ELF-1 (cell line): Measurements from ENCODE around the gene CCDC93.

ENCODE experiments used
- DNase-seq: peaks from one replicate; pipeline ENCODE4 v3.0.0-alpha.2; 2016; ENCODE audit warnings: low read depth, low spot score

The CCDC93 gene

GRCh38 chr2:117956036-117956796, 57.7 kb downstream of the CCDC93 start:
- DNase-seq, result no peak

- no peak for DNase-seq
Measured at GRCh38 chr2:117953231-117953630, 60.6 kb downstream of the CCDC93 start.

GRCh38 chr2:117952701-117953100, 61.2 kb downstream of the CCDC93 start:
- DNase-seq, result no peak

DNA sequence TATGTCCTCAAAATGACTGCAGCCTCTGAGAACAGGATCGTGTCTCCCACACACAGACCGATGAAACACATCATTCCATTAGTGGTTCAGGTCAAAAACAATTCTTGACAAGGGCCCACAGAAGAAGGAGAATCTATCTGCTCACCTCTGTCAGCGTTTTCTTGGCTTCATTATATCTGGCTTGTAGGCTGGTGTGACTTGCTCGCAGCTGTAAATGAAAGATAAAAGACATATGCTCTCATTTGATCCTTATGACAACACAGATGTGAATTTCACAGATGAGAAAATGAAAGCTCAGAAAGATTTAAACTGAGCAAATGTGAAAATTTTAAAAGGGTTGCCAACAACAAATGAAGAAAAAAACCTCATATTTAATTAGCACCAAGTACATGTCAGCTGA, 61.6 kb downstream of the CCDC93 start:
- DNase-seq, result no peak

GRCh38 chr2:117949806-117950205, 64.1 kb downstream of the CCDC93 start:
- no peak for DNase-seq

GRCh38 chr2:117948615-117949014, 65.3 kb downstream of the CCDC93 start:
- no peak for DNase-seq

- DNase-seq, result no peak
Measured at GRCh38 chr2:117945296-117945695, 68.6 kb downstream of the CCDC93 start.

DNA sequence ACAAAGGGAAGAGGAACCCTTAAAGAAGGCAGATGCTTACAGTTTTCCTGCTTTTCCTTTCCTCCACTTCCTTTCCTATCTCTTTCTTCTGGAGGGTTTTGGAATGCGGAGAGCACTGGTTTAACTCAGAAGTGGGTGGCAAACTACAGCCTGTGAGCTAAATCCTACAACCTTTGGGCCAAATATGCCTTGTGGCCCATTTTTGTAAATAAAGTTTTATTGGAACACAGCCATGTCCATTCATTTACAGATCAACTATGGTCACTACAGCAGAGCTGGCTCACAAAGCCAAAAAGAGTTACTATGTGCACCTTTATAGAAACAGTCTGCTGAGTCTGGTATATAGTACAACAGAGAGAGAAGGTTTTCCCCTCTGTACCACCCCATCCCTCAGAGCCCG, 69.1 kb downstream of the CCDC93 start:
- DNase-seq, result no peak

DNA sequence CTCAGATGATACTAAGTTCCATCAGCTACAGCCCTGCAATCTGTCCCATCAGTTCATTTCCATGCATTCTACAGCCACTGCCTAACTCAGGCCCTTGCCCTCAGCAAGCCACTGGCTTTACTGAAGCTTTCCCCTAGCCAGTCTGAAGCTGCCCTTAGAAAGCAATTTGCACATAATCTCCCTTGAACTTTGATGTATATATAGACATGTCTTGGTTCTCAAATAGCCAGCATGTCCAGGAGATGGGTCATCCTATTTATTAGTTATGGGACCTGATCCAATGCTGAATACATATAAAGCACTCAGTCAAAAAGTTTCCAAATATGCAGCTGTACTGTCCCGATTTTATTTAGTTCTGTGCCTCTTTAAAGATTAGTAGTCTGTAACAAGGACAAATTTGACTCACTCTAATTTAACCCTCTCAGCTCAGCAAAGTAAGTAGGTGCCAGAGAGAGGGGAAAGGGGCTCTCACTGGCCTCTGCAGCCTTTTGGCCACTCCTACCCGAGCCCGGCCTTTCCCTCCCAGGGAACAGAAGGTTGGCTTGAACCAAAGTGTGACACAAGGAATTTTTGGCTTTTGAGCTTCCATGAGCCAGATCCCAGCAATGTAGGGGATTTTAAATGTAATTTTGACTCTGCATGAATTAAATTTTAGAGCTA, 70.7 kb downstream of the CCDC93 start:
- no peak for DNase-seq

- no peak for DNase-seq
Measured at GRCh38 chr2:117942551-117942950, 71.3 kb downstream of the CCDC93 start.

DNA sequence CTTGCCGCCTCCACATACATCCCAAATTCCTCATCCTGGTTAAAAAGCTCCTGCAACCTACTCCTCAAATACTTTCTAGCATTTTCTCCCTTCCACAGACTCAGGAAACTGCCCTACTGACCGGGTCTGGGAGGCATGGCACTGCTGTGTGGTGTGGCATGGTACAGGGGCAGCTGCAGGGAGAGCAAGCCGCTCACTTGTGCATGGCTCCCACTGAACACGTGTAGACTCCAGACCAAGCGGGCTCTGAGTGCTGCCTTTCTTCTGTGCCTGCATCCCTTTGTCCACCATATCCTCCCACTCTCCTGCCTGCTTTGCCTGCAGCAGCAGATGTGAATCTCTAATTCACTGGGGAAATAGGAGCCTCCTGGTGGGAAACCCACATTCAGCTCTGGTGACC, 72.2 kb downstream of the CCDC93 start:
- DNase-seq, result no peak

GRCh38 chr2:117940436-117940835, 73.4 kb downstream of the CCDC93 start:
- DNase-seq, result no peak

GRCh38 chr2:117938611-117939010, 75.3 kb downstream of the CCDC93 start:
- no peak for DNase-seq

DNA sequence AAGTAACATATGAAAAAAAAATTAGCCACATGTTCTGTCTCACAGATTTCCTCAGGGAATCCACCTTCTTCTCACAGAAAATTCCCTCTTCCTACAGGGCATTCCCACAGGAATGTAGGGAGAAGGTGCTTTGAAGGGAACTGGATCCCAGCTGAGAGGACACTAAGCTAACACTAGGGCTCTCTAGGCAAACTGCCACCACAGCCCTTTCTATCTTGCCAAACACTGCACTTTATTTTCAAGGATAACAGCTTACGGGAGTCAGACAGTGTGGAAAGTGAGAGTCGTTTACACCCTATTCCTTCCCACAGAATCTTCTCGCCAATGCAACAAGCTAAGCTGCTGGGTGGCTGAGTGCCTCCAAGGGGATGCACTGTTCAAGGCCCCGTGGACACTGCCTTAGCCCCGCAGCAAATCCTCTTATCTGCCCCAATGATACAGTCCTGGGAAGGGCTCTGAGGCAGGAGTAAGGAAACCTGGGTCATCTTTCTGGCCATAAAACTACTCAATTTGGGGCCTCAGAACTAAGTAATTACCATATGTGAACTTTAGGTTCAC, 76.9 kb downstream of the CCDC93 start:
- no peak for DNase-seq

- no peak for DNase-seq
Measured at GRCh38 chr2:117935954-117936353, 77.9 kb downstream of the CCDC93 start.

DNA sequence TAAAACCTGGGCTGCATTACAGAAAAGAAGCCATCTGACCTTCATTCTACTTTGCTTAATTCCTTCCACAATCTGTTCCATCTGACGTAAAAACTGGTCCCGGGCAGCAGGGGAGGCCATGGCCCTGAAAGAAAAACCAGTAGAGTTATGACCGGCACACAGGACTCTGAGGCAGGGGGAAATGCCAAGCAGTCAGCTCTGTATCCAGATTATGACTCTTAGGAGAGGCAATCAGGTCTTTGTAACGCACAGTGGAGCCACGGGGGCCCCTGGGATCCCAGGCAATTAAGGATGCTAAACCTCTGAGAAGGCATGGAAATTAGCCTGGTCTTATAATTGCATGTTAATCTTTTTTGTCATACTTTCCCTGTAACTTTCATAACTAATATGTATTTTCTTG, 78.4 kb downstream of the CCDC93 start:
- no peak for DNase-seq

DNA sequence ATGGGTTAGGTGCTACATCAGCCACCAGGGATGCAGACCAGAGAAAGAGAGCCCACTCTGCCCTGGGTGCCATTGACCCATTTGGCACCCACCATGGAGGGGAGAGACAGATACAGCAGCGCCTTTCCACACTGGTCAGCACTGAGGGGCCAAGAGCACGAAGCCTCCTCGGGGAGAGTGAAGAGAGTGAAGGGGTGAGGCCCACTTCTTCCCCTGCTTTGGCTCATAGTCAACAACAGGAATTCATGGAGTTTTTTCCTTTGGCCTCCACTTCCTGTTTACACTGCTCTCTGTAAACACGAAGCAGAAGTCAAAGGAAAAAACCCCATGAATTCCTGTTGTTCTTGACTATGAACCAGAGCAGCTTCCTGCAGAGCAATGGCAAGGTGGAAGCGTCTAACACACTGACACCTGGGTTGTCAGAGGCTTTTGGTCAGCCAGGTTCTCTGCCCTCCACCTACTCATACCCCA, 80.0 kb downstream of the CCDC93 start:
- no peak for DNase-seq

- DNase-seq, result no peak
Measured at GRCh38 chr2:117931978-117932377, 81.9 kb downstream of the CCDC93 start.

GRCh38 chr2:117931266-117931665, 82.6 kb downstream of the CCDC93 start:
- no peak for DNase-seq

- DNase-seq, result no peak
Measured at GRCh38 chr2:117930775-117931174, 83.1 kb downstream of the CCDC93 start.

DNA sequence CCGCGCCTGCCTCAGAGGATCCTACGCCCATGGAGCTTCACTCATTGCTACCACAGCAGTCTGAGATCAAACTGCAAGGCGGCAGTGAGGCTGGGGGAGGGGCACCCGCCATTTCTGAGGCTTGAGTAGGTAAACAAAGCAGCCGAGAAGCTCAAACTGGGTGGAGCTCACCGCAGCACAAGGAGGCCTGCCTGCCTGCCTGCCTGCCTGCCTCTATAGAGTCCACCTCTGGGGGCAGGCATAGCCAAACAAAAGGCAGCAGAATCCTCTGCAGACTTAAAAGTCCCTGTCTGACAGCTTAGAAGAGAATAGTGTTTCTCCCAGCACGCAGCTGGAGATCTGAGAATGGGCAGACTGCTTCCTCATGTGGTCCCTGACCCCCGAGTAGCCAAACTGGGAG, 90.4 kb downstream of the CCDC93 start:
- DNase-seq, result peak; percentile 5

DNA sequence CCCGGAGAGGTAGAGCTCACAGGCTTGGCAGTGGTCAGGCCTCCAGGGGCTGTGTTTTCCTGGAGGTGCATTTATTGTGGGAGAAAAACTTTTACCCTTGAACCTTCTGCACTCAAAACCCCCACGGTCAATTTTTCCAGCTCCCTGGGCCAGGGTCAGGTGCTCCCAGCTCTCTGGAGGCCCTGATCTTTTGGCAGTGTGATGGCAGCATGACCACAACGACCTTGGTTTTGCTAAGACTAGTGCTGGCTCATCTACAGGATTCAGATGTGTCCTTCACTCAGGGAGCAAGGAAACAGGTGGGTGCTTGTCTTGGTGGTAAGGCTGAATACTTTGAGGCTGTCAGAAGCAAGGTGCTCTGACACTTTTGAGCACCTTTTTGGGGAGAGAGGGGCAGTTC, 92.3 kb downstream of the CCDC93 start:
- DNase-seq, result no peak

DNA sequence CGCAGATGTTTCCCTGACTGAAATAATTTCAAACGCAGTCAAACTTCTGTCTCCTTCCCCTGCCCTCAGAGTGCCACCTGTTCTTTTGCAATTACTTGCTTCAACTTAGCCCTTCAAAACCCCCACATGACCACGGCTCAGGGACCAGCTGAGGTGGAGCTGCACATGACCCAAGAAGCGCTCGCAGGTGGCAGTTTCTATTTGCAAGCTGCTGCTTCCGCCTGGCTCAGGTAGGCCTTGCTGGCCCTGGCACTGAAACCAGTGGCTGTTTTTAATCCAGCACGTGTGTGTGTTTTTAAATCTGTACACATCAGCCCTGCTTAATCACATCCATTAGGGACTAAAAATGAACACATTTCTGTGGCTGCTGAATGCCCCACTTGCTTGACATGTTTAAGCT, 95.3 kb downstream of the CCDC93 start:
- no peak for DNase-seq
